ENCODE data around the gene TEDC2.

GRCh38 chr16:2482708-2483534 is 23.0 kb downstream of the TEDC2 start:
- TF ChIP-seq CTCF (conservative IDR thresholded peaks at IDR 0.05 in 1 of 2, IDR thresholded peaks at IDR 0.05 in 1 of 2; ENCODE audit: extremely low read depth in 1 of 2, insufficient read depth in 1 of 2, low read depth in 1 of 2, low read length in 2 of 2) (no peak), EZH2 (IDR thresholded peaks at IDR 0.05; ENCODE audit: borderline replicate concordance, low read length) (no peak)

Data from mammary epithelial cell (primary cell).